Myocyte (in vitro differentiated cells): ENCODE measurements around the gene FARP1. TPM values are rescaled to one million over a fixed set of nuclear protein-coding genes. Genes with fewer than 3 reads are reported as not detected.
A peak's percentile ranks its signal among the peaks of the same experiment; 100 is the strongest.
"Not testable (repeated sequence)": the region's sequence is repeated elsewhere in the genome, so short reads cannot be mapped to it uniquely, and the experiment has no call there.

ENCODE experiments used
- DNase-seq: peaks from one replicate; pipeline ENCODE4 v3.0.0-alpha.2; 2012; ENCODE audit warnings: low read depth
- total RNA-seq: library from RNA; depleted of rRNA; stranded (reverse); fragments of >200 nt; gene quantifications from 2 replicates; pipeline ENCODE4 v1.2.3, GENCODE V29; 2014

FARP1 gene
- total RNA-seq, 1 donor from 2014 or later: 18.5 TPM

DNA sequence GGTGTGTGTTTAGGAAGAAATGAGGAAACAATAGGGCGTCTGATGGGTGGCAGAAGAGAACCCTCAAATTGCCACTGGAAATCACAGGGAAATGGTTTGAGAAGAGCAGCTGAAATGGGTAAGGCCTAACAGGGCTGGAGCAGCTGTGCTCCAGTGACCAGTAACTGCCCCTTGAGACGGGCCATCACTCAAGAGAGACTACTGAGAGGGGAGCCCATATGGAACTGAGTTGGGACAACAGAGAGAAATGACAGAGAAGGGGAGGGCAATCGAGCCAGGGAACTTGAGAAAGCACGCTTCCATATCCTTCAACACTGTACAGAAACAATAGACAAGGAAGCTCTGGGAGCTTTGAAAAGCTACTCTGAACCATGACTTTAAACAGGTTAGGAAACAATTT is 209.3 kb downstream of the FARP1 start:
- no peak for DNase-seq

DNA sequence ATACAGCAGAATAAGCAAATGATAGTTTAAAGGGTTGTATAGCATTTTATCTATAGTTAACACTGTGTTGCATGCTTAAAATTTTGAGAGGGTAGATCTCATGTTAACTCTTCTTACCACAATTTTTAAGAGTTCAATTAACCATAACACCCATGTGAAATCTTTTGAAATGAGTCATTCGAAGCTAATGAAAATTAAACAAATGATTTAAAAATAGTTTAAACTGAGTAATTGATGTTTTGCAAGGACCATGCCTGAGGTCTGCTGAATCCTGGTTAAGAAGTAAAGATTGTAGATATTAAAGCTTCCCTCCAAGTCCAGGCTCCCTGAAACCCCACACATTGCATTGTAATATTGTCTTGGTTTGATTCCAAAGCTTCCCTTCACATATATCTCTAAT is 210.9 kb downstream of the FARP1 start:
- DNase-seq: no peak

DNA sequence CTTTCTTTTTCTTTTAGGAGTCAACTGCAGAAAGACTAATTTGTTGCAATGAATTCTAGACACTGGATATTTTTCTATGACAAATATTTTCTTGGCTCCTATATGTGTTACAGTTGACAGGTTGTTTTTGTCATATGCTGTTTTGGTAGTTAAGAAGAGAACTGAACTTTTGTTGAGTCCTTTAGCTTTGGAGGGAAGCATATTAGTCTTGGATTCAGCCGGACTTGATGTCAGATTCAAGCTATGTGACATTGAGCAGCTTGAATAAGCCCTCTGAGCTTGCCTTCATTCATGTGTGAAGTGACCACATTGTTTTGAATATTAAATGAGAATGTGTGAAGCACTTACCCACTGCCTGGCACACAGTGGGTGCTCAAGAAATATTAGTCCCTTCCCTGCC is 216.0 kb downstream of the FARP1 start:
- DNase-seq: no peak

DNA sequence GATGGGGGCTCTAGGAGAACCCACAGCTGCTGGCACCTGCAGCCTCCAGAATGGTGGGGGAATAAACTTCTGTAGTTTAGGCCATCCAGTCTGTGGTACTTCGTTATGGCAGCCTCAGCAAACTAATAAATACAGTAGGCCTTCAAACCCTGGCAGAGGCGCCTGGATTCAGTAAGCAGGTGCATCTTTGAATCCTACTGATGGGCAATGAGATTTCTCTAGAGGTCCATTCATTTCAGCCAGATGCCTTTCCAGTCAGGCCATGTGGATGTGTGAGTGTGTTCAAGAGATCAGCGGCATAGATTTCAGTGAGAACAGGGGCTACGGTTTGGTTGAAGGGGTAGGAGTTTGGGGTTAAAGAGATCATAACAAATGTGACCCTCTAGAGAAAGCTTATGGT is 217.7 kb downstream of the FARP1 start:
- no peak for DNase-seq

DNA sequence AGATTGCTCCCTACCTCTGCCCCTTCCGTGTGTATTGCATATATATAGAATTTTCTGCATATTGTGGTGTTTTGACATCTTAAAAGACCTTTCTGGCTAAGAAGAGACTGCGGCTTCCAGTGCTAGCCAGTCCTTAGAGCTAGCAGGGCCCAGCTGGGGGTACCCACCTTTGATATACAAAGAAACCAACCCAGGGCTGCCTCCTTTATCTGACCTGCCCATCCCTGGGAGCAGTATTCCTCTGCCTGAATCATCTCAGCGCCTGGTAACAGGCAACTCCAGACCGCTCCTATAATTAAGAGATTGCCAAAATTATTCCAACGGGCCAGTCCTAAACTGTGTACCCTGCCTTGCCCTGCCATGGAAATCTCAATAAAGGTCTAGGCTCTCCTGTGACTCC is 220.4 kb downstream of the FARP1 start:
- no peak for DNase-seq

DNA sequence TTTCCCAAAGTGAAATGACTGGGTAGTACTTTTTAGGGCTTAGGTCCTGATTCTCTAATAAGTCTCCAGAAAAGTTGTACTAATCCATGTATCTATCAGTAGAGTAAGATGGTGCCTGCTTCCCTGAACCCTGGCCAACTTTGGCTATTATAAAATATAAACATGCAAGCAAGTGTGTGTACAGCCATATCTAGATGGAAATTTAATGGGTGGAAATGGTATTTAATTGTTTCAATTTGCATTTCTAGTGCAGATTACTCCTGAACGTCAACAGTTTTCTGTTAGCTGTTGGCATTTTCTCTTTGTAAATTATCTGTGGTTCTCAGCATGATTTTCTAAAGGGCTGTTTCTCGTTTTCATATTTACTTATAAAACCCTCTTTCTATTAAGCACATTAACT is 221.3 kb downstream of the FARP1 start:
- no peak for DNase-seq

DNA sequence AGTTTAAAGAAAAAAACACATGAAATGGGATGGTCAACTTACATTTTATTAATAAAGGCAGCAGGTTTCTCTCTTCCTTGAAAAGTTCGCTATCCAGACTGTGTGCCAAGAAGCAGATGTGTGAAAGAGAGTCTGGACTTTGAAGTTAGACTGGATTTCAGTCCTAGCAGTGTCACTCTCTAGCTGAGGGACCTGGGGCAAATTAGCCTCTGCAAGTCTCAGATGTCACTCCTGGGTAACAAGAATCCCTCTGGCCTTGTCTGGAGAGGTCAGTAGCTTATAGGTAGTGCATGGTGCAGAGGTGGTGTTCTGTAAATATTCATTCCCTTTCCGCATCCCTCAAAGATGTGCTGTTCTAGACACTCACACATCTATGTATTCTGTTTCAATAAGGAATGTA is 221.8 kb downstream of the FARP1 start:
- no peak for DNase-seq

DNA sequence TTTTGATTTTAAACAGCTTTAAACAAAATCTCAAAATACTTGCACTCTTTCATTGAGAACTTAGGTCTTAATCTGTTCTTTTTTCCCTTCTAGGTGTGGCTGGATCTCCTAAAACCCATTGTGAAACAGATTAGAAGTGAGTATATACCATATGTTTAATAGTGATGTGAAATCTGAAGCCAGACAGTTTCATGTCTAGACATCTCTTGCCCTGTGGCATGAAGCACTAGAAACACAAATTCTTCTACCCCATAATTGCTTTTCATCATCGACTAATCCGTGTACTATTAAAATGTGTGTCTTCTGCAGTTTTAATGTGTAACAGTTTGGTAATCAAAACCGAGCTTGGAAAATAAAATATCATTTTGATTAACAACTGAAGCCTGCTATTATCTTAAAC is 222.4 kb downstream of the FARP1 start:
- DNase-seq: no peak

DNA sequence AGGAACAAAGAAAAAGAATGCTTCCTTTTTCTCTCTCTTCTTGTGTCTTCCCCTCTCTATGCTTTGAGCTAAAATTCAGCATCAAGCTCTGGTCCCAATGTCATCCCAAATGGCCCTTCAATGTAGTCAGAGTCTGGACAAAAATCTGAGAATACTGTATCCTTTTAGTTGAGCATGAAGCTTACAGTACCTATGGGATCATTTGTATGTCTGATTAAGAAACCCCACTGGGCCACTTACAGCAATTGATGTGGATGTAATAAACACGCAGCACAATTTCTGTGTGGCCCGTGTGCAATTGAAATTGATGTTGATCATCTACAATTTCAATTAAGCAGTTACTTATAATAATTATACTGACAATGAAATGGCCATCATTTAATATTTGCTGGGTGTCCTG is 223.1 kb downstream of the FARP1 start:
- DNase-seq: no peak

DNA sequence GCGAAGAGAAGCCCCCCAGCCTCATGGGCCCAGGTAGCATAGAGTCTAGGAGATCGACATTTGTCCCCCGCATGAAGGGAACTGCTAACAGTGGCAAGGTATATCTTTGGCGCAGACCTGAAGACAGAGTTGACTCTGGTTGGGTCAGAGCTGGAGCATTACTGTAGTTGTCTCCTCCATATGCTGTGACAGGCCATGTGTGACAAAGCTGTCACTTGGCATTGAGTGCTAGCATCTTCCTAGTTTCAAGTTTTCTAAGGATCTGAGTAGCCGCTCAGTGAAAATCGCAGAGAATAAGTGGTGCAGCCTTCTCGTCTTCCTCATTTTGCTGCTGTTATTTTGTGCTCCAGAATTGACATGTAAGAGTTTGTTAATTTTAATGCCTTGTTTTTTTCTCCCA is 223.5 kb downstream of the FARP1 start:
- DNase-seq: no peak

DNA sequence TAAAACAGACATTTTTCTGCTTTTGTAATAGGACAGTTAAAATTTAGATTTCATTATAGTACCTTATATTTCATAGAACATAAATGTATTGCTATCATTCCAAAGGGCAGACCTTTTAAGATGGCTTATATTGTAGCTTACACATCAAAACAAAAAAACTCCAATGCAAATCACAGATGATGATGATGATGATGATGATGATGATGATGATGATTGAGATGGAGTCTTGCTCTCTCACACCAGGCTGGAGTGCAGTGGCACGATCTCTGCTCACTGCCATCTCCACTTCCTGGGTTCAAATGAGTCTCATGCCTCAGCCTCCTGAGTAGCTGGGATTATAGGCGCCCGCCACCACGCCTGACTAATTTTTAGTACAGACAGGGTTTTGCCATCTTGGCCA is 224.1 kb downstream of the FARP1 start:
- no peak for DNase-seq

DNA sequence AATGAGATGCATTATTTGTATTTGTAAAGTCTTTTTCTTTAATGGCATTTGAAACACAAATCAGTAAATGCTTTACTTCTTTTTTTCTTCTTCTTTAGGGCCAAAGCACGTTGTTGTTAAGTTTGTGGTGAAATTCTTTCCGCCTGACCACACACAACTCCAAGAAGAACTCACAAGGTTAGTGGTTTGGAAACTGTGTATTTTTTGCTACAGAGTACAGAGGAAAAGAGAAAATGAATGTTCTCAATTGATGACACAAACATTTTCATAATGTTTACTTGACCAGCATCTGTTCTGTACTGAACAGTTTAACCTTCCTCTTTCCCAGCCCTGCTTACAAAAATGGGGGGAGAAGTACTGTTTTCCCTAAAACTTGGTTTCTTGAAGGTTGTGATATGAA is 225.1 kb downstream of the FARP1 start:
- DNase-seq: peak; percentile 19

DNA sequence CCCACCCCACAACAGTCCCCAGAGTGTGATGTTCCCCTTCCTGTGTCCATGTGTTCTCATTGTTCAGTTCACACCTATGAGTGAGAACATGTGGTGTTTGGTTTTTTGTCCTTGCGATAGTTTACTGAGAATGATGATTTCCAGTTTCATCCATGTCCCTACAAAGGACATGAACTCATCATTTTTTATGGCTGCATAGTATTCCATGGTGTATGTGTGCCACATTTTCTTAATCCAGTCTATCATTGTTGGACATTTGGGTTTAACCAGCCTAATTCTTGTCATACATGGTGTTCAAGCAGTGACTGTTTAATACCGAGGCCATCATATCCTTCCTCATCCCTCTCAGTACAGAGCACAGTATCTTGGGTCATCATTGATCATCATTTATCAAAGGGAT is 226.6 kb downstream of the FARP1 start:
- not testable (repeated sequence) for DNase-seq

DNA sequence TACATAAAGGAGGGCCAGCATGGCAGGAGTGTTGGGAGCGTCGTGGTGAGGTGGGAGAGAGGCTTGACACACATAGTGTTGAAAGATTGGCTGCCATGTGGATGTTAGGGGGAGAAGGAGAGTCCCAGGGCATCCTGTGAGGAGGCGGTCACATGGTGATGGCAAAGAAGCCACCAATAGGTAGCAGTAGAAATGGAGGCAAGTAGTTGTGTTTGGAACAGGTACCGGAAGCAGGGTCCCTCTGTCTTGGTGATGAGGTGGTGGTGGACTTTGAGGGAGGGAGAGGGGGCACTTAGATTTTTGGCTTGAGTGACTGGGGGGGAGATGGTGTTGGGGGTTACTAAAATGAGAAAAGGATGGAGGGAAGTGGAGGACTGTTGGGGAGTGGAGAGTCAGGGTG is 227.4 kb downstream of the FARP1 start:
- no peak for DNase-seq

DNA sequence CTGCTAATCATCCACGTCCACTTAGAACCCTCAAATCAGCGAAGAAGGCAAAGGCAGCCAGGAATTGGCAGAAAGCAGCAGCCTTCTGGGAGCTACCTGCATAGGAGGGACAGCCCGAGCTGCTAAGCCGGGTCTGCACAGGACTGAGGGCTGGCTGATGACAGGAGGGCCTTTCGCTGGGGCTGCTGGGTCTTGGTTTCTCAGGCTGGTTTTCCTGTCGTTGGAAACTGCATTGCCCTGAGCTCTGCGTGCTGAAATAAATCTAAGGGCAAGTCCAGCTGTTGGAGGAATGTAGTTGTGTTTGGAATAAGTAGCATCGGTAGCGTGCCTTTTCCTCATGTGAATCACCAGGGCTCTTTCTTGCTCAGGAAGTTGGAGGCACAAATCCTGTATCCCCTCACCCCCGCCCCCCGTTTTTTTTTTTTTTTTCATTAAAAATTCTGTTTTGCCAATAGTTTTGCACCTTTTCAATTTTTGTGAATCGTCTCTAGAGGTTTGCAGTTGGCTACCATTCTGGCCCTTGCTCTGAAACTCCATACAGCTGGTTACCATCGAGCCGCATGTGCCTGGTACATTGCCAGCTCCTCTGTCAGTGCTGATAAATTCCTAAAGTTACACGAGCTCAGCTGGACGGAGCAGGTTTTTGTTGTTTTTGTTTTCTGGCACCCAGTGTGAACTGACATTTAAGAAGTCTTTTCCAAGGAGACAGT is 228.1 kb downstream of the FARP1 start:
- peak; percentile 90 for DNase-seq

DNA sequence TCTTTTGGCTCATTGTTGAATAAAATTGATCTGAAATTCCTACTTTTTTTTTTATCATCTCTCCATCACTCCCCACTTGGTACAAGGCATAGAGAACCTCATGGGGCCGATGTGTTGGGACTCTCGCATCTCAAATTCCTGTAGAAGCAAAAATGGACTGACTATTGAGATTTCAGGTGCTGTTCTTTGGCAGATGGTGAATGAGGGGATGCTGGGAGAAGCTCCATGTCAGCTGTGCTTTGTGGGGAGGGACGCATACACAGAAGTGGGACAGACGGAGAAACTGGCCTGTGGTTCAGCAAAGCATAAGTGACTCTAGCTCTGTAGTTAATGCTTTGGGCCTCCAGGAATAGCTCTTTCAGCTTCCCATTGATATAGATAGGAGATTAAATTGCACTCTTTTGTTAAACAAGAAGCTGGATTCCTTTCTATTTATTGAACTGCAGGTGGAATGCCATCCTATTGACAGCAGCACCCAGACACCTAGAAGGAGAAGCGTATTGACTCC is 228.7 kb downstream of the FARP1 start:
- DNase-seq: peak; percentile 43

DNA sequence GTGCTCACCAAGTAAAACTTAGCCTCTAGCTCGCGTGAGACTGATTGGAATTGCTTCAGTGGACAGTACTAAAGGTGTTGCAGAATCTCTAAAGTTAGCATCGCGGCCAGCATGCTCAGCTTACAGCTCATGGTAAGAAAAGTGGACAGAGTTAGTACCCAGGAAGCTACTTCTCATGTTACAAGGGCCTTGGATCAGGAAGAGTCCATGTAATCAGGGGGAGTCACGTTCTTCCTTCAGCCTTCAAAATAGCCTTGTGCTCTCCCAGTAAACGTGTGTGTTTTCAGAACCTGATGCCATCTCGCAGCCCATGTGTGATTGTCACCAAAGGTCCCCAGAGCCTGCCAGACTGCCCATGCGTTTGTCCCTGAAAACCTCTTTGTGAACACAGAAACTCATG is 230.0 kb downstream of the FARP1 start:
- peak; percentile 71 for DNase-seq

DNA sequence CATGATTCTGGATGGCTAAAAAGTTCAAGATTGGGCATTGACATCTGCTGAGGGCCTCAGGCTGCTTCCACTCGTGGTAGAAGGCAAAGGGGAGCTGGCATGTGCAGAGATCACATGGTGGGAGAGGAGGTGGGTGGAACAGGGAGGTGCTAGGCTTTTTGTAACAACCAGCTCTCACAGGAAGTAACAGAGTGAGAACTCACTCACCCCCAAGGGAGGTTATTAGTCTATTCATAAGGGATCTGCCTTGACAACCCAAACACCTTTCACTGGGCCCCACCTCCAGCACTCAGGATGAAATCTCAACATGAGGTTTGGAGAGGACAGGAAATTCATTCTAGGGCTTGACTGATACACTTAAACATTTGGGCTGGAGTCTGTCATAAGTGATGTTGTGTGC is 231.9 kb downstream of the FARP1 start:
- no peak for DNase-seq

DNA sequence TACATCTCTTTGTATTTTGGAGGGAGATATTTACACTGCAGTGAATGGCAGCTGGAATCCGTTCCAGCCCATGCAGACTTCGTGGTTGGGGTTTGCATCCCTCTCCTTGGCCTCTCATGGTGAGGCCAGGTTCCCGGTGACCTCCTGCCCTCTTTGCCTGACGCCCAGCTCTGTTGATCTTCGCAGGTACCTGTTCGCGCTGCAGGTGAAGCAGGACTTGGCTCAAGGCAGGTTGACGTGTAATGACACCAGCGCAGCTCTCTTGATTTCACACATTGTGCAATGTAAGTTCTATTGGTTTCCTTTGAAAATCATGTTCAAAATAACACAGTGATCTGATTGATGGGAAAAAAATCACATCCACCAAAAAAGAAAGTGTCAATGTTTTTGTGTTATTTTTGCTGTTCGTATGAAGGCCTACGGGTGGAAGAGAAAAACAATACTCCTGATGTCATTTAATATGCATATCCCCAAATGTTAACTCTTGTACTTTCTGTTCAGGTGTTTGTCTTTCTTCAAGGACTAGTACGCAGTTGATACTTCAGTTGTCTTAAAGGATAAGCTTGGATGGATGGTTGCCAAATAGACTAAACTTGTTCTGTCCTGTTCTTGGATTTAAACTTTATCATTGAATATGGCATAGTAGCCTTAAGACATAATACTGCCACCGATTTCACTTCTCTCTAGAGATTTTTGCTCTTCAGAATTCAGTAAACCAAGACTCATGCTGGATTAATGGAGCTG is 234.9 kb downstream of the FARP1 start:
- no peak for DNase-seq

DNA sequence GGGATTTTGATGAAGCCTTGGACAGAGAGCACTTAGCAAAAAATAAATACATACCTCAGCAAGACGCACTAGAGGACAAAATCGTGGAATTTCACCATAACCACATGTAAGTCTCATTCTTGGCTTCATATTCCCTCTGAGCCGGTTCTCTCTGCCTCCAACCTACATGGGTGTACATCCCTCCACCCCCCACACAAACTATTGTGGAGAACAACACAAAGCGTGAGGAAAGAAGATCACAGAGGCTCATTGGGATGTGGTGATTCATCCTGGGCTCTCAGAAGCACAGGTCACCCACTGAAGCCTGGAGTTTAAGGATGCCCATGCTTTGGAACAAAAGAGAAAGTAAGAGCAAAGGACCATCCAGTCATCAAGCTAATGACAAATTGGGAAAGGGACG is 241.8 kb downstream of the FARP1 start:
- no peak for DNase-seq

DNA sequence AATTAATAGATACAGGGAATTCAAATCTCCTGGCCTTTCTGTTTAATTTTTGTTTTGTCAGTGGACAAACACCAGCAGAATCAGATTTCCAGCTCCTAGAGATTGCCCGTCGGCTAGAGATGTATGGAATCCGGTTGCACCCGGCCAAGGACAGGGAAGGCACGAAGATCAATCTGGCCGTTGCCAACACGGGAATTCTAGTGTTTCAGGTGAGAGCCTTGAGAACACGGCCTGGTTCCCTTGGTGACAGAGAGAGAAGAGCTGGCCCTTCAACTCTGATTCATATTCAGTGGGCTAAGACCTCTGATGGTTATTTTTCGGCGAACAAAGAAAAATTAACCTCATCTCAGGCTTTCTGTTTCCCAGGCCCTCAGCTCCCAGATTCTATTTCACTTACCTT is 242.7 kb downstream of the FARP1 start:
- no peak for DNase-seq

DNA sequence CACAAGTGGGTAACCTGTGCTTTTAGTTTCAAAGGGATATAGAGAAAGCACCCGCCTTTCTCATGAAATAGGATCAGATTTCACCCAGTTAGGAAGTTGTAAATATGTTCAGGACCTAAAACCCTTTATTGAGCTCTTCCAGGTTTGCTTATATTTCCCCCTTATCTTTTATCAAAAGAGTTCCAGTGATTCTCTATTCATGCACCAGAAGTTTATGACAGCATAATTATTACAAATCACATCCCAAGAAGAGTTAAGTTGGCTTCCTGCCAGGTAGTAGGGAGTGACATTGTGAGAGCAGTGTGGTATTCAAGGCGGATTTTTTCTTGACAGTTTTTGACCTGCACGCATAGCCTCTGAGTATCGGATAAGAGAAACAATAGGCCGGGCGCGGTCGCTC is 243.7 kb downstream of the FARP1 start:
- no peak for DNase-seq

DNA sequence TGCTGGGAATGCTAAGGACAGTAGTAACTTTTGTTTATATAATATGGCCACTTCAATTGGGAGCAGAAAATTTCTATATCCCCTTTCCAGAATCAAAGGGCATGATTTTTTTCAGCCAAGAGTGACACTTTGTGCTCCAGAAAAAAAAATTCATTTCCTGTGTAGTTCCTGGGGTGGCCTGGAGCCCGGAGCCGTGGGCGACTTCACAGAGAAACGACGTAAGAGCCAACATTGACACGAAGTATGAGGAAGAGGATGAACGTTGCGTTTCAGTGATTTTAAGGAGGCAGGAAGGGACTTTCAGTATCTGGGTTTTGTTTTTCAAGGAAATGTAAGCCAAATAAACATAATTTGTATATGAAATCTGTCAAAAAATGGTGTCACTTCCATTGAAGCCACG is 246.4 kb downstream of the FARP1 start:
- DNase-seq: no peak
